Measurements from ENCODE around the gene PDE11A. TPM values are rescaled to one million over a fixed set of nuclear protein-coding genes. Genes with fewer than 3 reads are reported as not detected.

The PDE11A gene
- polyA plus RNA-seq (2012; ENCODE audit: insufficient read depth, insufficient read length, low read depth), result 3.1 TPM

GRCh38 chr2:178072383-178073301, at the start of gene PDE11A:
Gene PDE11A (minus strand): TSS chr2:178072777. CDS start chr2:178072437, 340 bp downstream.
- TF ChIP-seq, protein P1, sequence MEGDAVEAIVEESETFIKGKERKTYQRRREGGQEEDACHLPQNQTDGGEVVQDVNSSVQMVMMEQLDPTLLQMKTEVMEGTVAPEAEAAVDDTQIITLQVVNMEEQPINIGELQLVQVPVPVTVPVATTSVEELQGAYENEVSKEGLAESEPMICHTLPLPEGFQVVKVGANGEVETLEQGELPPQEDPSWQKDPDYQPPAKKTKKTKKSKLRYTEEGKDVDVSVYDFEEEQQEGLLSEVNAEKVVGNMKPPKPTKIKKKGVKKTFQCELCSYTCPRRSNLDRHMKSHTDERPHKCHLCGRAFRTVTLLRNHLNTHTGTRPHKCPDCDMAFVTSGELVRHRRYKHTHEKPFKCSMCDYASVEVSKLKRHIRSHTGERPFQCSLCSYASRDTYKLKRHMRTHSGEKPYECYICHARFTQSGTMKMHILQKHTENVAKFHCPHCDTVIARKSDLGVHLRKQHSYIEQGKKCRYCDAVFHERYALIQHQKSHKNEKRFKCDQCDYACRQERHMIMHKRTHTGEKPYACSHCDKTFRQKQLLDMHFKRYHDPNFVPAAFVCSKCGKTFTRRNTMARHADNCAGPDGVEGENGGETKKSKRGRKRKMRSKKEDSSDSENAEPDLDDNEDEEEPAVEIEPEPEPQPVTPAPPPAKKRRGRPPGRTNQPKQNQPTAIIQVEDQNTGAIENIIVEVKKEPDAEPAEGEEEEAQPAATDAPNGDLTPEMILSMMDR (IDR thresholded peaks at IDR 0.05; ENCODE audit: low read depth, low read length), result no peak
- peak within 1 kb of the TSS; percentile 69 for H3K4me3 ChIP-seq (ENCODE audit: low read depth, low read length)
- DNase-seq, result peak; percentile 87
- H3K27me3 ChIP-seq, result no peaks in the 10 kb centered on the region
- no peaks in the 10 kb centered on the region for H3K9me3 ChIP-seq
- peaks cover 8% of the 10 kb centered on the region for H3K4me1 ChIP-seq
- no peaks in the 10 kb centered on the region for H3K36me3 ChIP-seq

DNA sequence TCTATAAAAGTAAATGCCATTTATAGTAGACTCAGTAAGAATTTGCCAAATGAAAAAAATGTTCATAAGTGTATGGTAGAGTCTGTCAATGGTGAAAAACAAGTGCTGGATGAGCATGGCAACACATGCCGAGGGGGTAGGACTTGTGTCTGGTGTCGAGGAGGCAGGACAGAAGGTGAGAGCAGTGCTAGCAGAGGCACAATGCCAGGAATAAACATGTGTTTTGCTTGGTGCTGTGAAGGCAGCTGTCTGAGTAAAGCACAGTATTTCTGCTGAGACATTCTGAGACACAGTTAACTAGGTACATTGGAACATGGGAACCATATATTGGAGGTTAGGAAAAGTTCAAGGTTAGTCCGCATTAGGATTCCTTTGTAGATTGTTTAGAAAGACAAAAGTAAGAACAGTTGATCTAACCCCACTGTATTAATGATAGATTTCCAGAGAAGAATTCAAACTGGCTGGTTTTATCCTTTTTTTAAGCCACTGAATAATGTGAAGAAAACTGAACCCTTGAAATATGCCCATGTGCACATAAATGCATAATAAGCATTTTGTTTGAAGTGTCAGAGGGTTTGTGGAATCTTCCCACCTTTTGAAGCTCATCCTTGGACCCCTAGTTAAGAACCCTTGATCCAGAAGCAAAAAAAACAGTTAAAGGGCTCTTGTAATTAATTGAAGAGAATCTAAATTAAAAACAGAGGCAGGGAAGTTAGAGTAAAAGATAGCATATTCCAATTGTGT, 46.8 kb upstream of the PDE11A start:
- Histone ChIP-seq H3K36me3 (no peaks in the 10 kb centered on the region), H3K27me3 (no peaks in the 10 kb centered on the region), H3K4me1 (no peaks in the 10 kb centered on the region), H3K4me3 (ENCODE audit: low read depth, low read length) (no peak overlapping the region), H3K9me3 (no peaks in the 10 kb centered on the region)
- DNase-seq, result no peak
- TF ChIP-seq, protein P1 (IDR thresholded peaks at IDR 0.05; ENCODE audit: low read depth, low read length), result no peak

DNA sequence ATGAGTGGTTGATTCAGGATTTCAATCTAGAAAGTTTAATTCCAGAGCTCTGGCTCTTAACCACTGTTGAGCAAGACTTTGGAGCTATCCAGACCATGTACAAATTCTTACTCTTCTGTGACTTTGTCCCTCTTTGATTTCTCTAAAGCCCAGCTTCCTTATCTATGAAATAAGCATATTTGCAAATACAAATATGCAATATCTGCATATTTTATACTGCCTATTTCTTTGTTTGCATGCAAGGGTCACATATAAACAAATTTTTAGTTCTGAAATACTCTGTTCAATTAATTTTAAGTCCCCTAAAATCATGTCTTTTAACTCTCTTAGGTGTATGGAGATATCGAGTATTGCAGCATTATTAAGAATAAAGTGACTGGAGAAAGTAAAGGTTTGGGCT, 45.1 kb upstream of the PDE11A start:
- Histone ChIP-seq H3K4me3 (ENCODE audit: low read depth, low read length) (no peak overlapping the region), H3K4me1 (no peaks in the 10 kb centered on the region), H3K9me3 (no peaks in the 10 kb centered on the region), H3K36me3 (no peaks in the 10 kb centered on the region), H3K27me3 (no peaks in the 10 kb centered on the region)
- no peak for DNase-seq
- TF ChIP-seq, protein P1 (IDR thresholded peaks at IDR 0.05; ENCODE audit: low read depth, low read length), result no peak

- no peak for DNase-seq
- no peak overlapping the region for H3K4me3 ChIP-seq (ENCODE audit: low read depth, low read length)
- H3K4me1 ChIP-seq, result no peaks in the 10 kb centered on the region
- no peaks in the 10 kb centered on the region for H3K27me3 ChIP-seq
- no peaks in the 10 kb centered on the region for H3K36me3 ChIP-seq
- no peaks in the 10 kb centered on the region for H3K9me3 ChIP-seq
- TF ChIP-seq, protein P1 (IDR thresholded peaks at IDR 0.05; ENCODE audit: low read depth, low read length), result no peak
Measured at GRCh38 chr2:178115271-178115670, 42.7 kb upstream of the PDE11A start.

DNA sequence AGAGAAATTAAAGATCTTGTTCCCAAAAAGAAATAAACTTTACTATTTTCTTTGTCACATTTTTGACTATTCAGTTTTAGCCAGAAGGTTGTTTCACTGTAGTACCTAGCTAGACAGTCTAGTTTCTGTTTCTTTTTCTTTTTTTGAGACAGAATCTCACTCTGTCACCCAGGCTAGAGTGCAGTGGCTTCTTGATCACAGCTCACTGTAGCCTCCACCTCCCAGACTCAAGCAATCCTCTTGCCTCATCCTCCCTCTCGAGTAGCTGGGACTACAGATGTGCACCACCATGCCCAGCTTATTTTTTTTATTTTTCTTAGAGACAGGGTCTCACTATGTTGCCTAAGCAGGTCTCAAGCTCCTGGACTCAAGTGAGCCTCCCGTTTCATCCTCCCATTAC, 41.9 kb upstream of the PDE11A start:
- Histone ChIP-seq H3K36me3 (no peaks in the 10 kb centered on the region), H3K27me3 (no peaks in the 10 kb centered on the region)

More for the DNA sequence above, 41.9 kb upstream of the PDE11A start:
- Histone ChIP-seq H3K9me3 (no peaks in the 10 kb centered on the region), H3K4me3 (ENCODE audit: low read depth, low read length) (no peak overlapping the region), H3K4me1 (no peaks in the 10 kb centered on the region)
- TF ChIP-seq, protein P1 (IDR thresholded peaks at IDR 0.05; ENCODE audit: low read depth, low read length), result no peak
- DNase-seq, result no peak

Data from BE2C (cell line).